Measurements from ENCODE around the gene MTMR8. TPM values are rescaled to one million over a fixed set of nuclear protein-coding genes. Genes with fewer than 3 reads are reported as not detected.

MTMR8 gene
- 0.45 to 0.64 TPM (median 0.51 TPM) in 5 replicates for total RNA-seq (2022; extraction: Qiagen RNA extraction)

GRCh38 chrX:64394874-64395567, at the start of gene MTMR8:
TSS of gene MTMR8 (minus strand) at chrX:64395452. CDS start at chrX:64395363, 89 bp downstream.

GRCh38 chrX:64230123-64230970, 164.9 kb downstream of the MTMR8 start, which contains the start of gene ASB12:
TSS of gene ASB12 (minus strand) at chrX:64230607. CDS start at chrX:64225650, 4,957 bp downstream.

Other genes starting within 250 kb of the MTMR8 start
- 1.9 to 3.0 TPM (median 2.8 TPM) in 5 replicates for gene AMER1, start 189.7 kb downstream of the MTMR8 start, total RNA-seq (2022; extraction: Qiagen RNA extraction)
- gene ASB12, start 164.8 kb downstream of the MTMR8 start, total RNA-seq (2022; extraction: Qiagen RNA extraction) = not detected in 5 replicates

All from A549 treated with dexamethasone at 1 μM for 4 hours (cell line).